ENCODE measurements around the gene GGPS1.

DNA sequence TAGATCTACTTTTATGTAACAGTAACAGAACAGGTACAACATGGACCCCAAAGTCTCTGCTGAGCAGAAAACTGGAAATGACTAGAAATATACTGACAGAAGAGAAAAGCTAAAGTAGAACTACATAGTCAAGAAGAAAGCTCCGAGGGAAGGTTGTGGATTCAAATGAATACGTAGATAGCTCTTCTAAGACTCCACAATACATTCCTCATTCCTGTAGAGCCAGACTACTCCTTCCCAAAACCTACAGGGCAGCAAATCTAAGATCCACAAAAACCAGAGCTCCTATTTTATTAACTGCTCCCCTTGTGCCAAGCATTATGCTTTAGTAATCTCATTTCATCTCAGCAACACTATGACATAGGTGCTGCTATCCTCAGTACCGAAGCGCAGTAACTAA is 35.6 kb upstream of the GGPS1 start:
- TF ChIP-seq SUZ12 (IDR thresholded peaks at IDR 0.05; ENCODE audit: extremely low read depth, insufficient read depth, insufficient read length) (no peak), ZNF274 (IDR thresholded peaks at IDR 0.05; ENCODE audit: low read depth, low read length) (no peak), YY1 (IDR thresholded peaks at IDR 0.05; ENCODE audit: insufficient read depth, insufficient read length) (no peak)
